ENCODE data around the gene SETD5. TPM values are rescaled to one million over a fixed set of nuclear protein-coding genes. Genes with fewer than 3 reads are reported as not detected.

SETD5 gene
- total RNA-seq, 1 donor from 2014 or later, result 233 TPM

DNA sequence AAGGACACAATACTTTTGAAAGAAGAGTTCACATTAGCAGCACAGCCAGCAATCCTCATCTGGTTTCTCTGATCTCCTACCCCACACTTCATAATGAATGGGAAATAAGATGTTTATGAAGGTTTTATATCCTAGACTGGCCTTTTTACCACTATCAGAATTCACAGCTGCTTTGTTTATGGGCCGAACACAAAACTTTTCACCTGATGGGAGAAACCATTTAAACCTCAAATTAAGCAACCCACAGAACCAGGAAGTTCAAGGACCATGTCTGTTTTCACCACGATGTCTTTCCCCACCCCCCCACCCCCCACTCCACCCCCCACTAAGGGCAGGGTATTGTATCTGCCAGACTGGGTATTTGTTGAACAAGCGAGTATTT, 11.3 kb upstream of the SETD5 start:
- peaks cover 31% of the 10 kb centered on the region for H3K36me3 Mint-ChIP-seq (ENCODE audit: insufficient read depth)
- DNase-seq (ENCODE audit: low spot score, unreplicated experiment), result no peak
- H3K27me3 Mint-ChIP-seq, result no peaks in the 10 kb centered on the region
- H3K9me3 Mint-ChIP-seq (ENCODE audit: low read depth), result no peaks in the 10 kb centered on the region
- no peak overlapping the region for H3K4me3 Mint-ChIP-seq (ENCODE audit: low read depth)
- TF ChIP-seq, protein P1, sequence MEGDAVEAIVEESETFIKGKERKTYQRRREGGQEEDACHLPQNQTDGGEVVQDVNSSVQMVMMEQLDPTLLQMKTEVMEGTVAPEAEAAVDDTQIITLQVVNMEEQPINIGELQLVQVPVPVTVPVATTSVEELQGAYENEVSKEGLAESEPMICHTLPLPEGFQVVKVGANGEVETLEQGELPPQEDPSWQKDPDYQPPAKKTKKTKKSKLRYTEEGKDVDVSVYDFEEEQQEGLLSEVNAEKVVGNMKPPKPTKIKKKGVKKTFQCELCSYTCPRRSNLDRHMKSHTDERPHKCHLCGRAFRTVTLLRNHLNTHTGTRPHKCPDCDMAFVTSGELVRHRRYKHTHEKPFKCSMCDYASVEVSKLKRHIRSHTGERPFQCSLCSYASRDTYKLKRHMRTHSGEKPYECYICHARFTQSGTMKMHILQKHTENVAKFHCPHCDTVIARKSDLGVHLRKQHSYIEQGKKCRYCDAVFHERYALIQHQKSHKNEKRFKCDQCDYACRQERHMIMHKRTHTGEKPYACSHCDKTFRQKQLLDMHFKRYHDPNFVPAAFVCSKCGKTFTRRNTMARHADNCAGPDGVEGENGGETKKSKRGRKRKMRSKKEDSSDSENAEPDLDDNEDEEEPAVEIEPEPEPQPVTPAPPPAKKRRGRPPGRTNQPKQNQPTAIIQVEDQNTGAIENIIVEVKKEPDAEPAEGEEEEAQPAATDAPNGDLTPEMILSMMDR (IDR thresholded peaks at IDR 0.05; ENCODE audit: unreplicated experiment), result no peak
- peak overlapping the region; percentile 62 for H3K27ac Mint-ChIP-seq
- peaks cover 7% of the 10 kb centered on the region for H3K4me1 Mint-ChIP-seq (ENCODE audit: low read depth)

DNA sequence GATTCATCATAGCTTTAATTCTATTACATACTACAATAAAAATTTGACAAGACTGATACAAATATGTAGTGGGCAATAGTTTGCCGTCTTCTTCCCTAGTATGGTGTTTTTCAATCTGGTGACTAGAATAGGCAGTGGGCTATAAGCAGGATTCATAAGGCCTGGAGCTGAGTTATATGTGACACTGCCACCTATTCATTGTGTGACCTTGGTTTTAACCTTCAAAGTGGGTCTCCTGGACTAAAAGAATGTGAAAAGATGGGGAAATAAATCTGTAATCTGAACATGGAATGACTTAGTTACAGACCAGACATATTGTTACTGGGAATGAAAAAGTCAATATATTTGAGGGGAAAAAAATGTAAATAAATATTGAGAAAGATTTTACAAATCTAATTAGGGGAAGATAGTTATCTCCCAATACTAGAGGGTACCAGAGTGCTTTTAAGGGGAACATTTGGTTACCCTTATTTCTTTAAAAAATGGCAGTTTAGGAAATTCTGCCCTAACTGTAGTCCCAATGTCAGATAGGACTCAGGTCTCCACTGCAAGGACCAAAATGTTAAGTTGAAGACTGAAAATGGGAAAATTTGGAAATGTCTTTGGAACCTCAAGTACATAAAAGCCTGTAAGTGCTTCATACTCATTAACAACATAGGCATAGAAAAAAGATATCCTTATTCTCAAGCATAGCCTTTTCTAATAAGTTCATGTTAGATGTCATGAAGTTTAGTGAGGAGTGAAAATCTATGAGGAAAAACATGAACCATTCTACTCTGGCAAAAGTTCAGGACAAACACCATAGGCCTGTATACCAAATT, 10.7 kb upstream of the SETD5 start:
- TF ChIP-seq, protein P1 (IDR thresholded peaks at IDR 0.05; ENCODE audit: unreplicated experiment), result no peak
- H3K9me3 Mint-ChIP-seq (ENCODE audit: low read depth), result no peaks in the 10 kb centered on the region
- H3K27me3 Mint-ChIP-seq, result no peaks in the 10 kb centered on the region
- H3K4me1 Mint-ChIP-seq (ENCODE audit: low read depth), result peaks cover 10% of the 10 kb centered on the region
- H3K4me3 Mint-ChIP-seq (ENCODE audit: low read depth), result no peak overlapping the region
- no peak for DNase-seq (ENCODE audit: low spot score, unreplicated experiment)
- H3K27ac Mint-ChIP-seq, result peak overlapping the region; percentile 15
- H3K36me3 Mint-ChIP-seq (ENCODE audit: insufficient read depth), result peaks cover 35% of the 10 kb centered on the region

DNA sequence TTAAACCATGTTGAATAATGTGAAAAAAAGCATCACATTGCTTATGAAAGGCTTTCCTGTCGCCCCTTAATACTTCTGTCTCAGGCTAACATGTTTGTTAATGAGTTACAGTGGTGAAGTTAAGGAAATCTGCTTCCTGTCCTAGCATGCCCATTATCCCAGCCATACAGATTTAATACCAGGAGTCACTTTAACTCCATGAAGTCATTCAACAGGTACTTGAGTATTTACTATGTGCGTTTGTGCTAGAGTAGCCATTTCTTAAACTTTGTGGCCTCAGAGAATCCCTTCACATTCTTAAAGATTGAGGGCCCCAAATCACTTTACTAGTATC, 10.1 kb upstream of the SETD5 start:
- Mint-ChIP-seq H3K4me3 (ENCODE audit: low read depth) (no peak overlapping the region), H3K27ac (peak overlapping the region; percentile 76), H3K36me3 (ENCODE audit: insufficient read depth) (peaks cover 38% of the 10 kb centered on the region), H3K27me3 (no peaks in the 10 kb centered on the region), H3K9me3 (ENCODE audit: low read depth) (no peaks in the 10 kb centered on the region), H3K4me1 (ENCODE audit: low read depth) (peaks cover 16% of the 10 kb centered on the region)
- no peak for DNase-seq (ENCODE audit: low spot score, unreplicated experiment)
- TF ChIP-seq, protein P1 (IDR thresholded peaks at IDR 0.05; ENCODE audit: unreplicated experiment), result no peak

DNA sequence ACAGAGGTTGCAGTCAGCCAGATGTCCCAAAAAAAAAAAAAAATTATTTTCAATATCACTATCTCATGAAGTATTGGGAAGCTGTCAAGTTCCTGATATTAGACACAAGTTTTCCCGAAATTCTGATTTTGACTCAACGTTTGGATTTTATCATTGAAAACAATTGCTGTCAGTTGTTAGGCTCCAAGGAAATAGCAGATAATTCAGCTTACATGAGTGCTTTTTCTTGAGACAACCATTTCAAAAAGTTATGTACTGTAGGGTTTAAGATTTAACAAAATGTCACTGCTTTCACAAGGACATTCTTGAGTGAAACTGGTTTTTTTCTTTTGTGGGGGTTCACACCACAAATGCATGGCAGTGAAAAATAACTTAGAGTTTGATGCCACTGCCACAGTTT, 9.3 kb upstream of the SETD5 start:
- TF ChIP-seq, protein P1 (IDR thresholded peaks at IDR 0.05; ENCODE audit: unreplicated experiment), result no peak
- Mint-ChIP-seq H3K27me3 (no peaks in the 10 kb centered on the region), H3K36me3 (ENCODE audit: insufficient read depth) (peaks cover 38% of the 10 kb centered on the region), H3K4me1 (ENCODE audit: low read depth) (peaks cover 18% of the 10 kb centered on the region), H3K9me3 (ENCODE audit: low read depth) (no peaks in the 10 kb centered on the region), H3K4me3 (ENCODE audit: low read depth) (no peak overlapping the region), H3K27ac (peak overlapping the region; percentile 64)
- no peak for DNase-seq (ENCODE audit: low spot score, unreplicated experiment)

DNA sequence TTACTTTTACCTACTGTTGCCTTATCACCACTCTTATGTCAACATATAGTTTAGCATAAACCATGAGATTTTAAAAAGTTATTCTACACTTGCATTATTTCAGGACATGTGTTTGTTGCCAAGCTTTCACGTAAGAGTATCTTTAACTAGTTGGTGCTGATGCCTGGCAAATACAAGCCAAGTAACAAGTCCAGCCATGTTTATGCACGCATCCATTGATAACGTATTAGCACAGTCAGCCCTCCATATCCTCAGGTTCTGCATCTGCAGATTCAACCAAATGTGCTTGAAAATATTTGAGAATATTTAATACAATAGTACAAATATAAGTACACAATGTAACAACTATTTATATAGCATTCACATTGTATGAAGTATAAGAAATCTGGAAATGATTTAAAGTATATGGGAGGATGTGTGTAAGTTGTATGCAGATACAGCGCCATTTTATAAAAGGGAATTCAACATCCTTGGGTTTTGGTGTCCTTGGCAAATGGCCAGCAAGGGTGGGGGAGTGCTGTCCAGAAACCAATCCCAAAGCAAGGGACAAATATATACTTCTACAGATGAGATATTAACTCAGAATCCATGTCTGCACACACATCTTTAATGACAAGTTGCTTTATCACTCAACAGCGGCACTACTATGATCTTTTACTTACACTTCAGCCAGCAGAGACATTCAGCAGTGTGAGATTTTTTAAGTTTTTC, 8.7 kb upstream of the SETD5 start:
- no peaks in the 10 kb centered on the region for H3K27me3 Mint-ChIP-seq
- H3K36me3 Mint-ChIP-seq (ENCODE audit: insufficient read depth), result peaks cover 40% of the 10 kb centered on the region
- H3K4me1 Mint-ChIP-seq (ENCODE audit: low read depth), result peaks cover 20% of the 10 kb centered on the region
- TF ChIP-seq, protein P1 (IDR thresholded peaks at IDR 0.05; ENCODE audit: unreplicated experiment), result no peak
- no peaks in the 10 kb centered on the region for H3K9me3 Mint-ChIP-seq (ENCODE audit: low read depth)
- H3K4me3 Mint-ChIP-seq (ENCODE audit: low read depth), result no peak overlapping the region
- peak overlapping the region; percentile 49 for H3K27ac Mint-ChIP-seq
- no peak for DNase-seq (ENCODE audit: low spot score, unreplicated experiment)

Data from progenitor cell of endocrine pancreas (in vitro differentiated cells).